ENCODE data around the gene FGF14.

The FGF14 gene

GRCh38 chr13:102399791-102400674 is 1.8 kb downstream of the FGF14 start:
- no peaks in the 10 kb centered on the region for H3K9me3 ChIP-seq (ENCODE audit: insufficient read depth, low read length)
- H3K27ac ChIP-seq (ENCODE audit: low read depth, low read length) = no peak overlapping the region
- no peaks in the 10 kb centered on the region for H3K36me3 ChIP-seq (ENCODE audit: low read length)
- H3K4me2 ChIP-seq (ENCODE audit: low read depth, low read length, poor library complexity, severe bottlenecking) = no peak overlapping the region
- no peak overlapping the region for H2AFZ ChIP-seq (ENCODE audit: low read depth, low read length, severe bottlenecking)
- no peaks in the 10 kb centered on the region for H3K79me2 ChIP-seq (ENCODE audit: insufficient read depth, low read length)
- no peak overlapping the region for H3K4me3 ChIP-seq (ENCODE audit: insufficient read depth, low read length, poor library complexity, severe bottlenecking)
- no peak overlapping the region for H3K9ac ChIP-seq (ENCODE audit: low read length)
- no peak for TF ChIP-seq EZH2phosphoT487 (conservative IDR thresholded peaks at IDR 0.05; ENCODE audit: low read length)
- TF ChIP-seq, protein P1, sequence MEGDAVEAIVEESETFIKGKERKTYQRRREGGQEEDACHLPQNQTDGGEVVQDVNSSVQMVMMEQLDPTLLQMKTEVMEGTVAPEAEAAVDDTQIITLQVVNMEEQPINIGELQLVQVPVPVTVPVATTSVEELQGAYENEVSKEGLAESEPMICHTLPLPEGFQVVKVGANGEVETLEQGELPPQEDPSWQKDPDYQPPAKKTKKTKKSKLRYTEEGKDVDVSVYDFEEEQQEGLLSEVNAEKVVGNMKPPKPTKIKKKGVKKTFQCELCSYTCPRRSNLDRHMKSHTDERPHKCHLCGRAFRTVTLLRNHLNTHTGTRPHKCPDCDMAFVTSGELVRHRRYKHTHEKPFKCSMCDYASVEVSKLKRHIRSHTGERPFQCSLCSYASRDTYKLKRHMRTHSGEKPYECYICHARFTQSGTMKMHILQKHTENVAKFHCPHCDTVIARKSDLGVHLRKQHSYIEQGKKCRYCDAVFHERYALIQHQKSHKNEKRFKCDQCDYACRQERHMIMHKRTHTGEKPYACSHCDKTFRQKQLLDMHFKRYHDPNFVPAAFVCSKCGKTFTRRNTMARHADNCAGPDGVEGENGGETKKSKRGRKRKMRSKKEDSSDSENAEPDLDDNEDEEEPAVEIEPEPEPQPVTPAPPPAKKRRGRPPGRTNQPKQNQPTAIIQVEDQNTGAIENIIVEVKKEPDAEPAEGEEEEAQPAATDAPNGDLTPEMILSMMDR (IDR thresholded peaks at IDR 0.05; ENCODE audit: insufficient read depth, low read length, poor library complexity, severe bottlenecking) = no peak
- H3K27me3 ChIP-seq (ENCODE audit: low read length) = no peaks in the 10 kb centered on the region
- H4K20me1 ChIP-seq (ENCODE audit: low read depth, low read length) = no peaks in the 10 kb centered on the region
- H3K9me2 ChIP-seq (replicated peaks; ENCODE audit: insufficient read depth, low read length) = no peaks in the 10 kb centered on the region
- no peaks in the 10 kb centered on the region for H3F3A ChIP-seq (ENCODE audit: insufficient read depth)

GRCh38 chr13:102395939-102396338 is 5.9 kb downstream of the FGF14 start:
- no peak overlapping the region for H3K27ac ChIP-seq (ENCODE audit: low read depth, low read length)
- H2AFZ ChIP-seq (ENCODE audit: low read depth, low read length, severe bottlenecking) = no peak overlapping the region
- no peaks in the 10 kb centered on the region for H3K36me3 ChIP-seq (ENCODE audit: low read length)
- no peaks in the 10 kb centered on the region for H3K27me3 ChIP-seq (ENCODE audit: low read length)
- TF ChIP-seq, protein P1 (IDR thresholded peaks at IDR 0.05; ENCODE audit: insufficient read depth, low read length, poor library complexity, severe bottlenecking) = no peak
- no peak for TF ChIP-seq EZH2phosphoT487 (conservative IDR thresholded peaks at IDR 0.05; ENCODE audit: low read length)
- H3F3A ChIP-seq (ENCODE audit: insufficient read depth) = no peaks in the 10 kb centered on the region
- H3K4me2 ChIP-seq (ENCODE audit: low read depth, low read length, poor library complexity, severe bottlenecking) = no peak overlapping the region
- H3K9me2 ChIP-seq (replicated peaks; ENCODE audit: insufficient read depth, low read length) = no peaks in the 10 kb centered on the region
- H3K79me2 ChIP-seq (ENCODE audit: insufficient read depth, low read length) = no peaks in the 10 kb centered on the region
- H3K4me3 ChIP-seq (ENCODE audit: insufficient read depth, low read length, poor library complexity, severe bottlenecking) = no peak overlapping the region
- H4K20me1 ChIP-seq (ENCODE audit: low read depth, low read length) = no peaks in the 10 kb centered on the region
- no peaks in the 10 kb centered on the region for H3K9me3 ChIP-seq (ENCODE audit: insufficient read depth, low read length)
- H3K9ac ChIP-seq (ENCODE audit: low read length) = no peak overlapping the region

DNA sequence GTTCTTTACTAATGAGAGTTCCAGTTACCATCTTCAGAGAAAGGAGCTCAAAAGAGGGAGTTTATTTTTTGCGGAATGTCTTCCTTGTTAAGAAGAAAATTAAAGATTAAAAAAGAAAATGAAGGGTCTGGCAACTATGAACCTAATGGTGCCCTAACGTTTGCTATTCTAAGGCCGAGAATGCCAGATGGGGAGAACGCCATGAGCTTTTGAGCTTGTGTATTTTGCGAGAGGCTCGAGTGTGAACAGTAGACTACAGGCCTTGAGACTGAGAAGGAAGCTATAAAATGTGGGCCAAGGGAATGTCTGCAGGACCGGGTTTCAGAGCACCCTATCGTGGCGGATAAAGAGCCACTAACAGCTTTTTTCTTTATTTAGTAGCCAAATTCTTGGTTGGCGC is 6.7 kb downstream of the FGF14 start:
- H3K4me2 ChIP-seq (ENCODE audit: low read depth, low read length, poor library complexity, severe bottlenecking) = peak overlapping the region; percentile 56
- peak overlapping the region; percentile 67 for H3K4me3 ChIP-seq (ENCODE audit: insufficient read depth, low read length, poor library complexity, severe bottlenecking)
- H3K9ac ChIP-seq (ENCODE audit: low read length) = peak overlapping the region; percentile 57
- no peaks in the 10 kb centered on the region for H3F3A ChIP-seq (ENCODE audit: insufficient read depth)
- TF ChIP-seq EZH2phosphoT487 (conservative IDR thresholded peaks at IDR 0.05; ENCODE audit: low read length) = no peak
- TF ChIP-seq, protein P1 (IDR thresholded peaks at IDR 0.05; ENCODE audit: insufficient read depth, low read length, poor library complexity, severe bottlenecking) = no peak
- no peaks in the 10 kb centered on the region for H3K79me2 ChIP-seq (ENCODE audit: insufficient read depth, low read length)
- H3K27ac ChIP-seq (ENCODE audit: low read depth, low read length) = no peak overlapping the region
- H3K9me3 ChIP-seq (ENCODE audit: insufficient read depth, low read length) = no peaks in the 10 kb centered on the region
- no peaks in the 10 kb centered on the region for H3K27me3 ChIP-seq (ENCODE audit: low read length)
- no peaks in the 10 kb centered on the region for H3K36me3 ChIP-seq (ENCODE audit: low read length)
- peak overlapping the region; percentile 95 for H2AFZ ChIP-seq (ENCODE audit: low read depth, low read length, severe bottlenecking)
- no peaks in the 10 kb centered on the region for H4K20me1 ChIP-seq (ENCODE audit: low read depth, low read length)
- no peaks in the 10 kb centered on the region for H3K9me2 ChIP-seq (replicated peaks; ENCODE audit: insufficient read depth, low read length)
